Endodermal cell (in vitro differentiated cells): ENCODE data around the gene PHF5A. TPM values are rescaled to one million over a fixed set of nuclear protein-coding genes. Genes with fewer than 3 reads are reported as not detected.

Experiments used
- DNase-seq: peaks from one replicate; pipeline ENCODE4 v3.0.0-alpha.2; 2017
- H3K27ac ChIP-seq: 2 replicates; pipeline ENCODE4 v1.5.1; 2013; ENCODE audit warnings: mild to moderate bottlenecking, low read depth, low read length, moderate library complexity
- H3K27me3 ChIP-seq: 2 replicates; pipeline ENCODE4 v1.6.1; 2013; ENCODE audit warnings: mild to moderate bottlenecking, low read length, moderate library complexity; ENCODE audit not compliant: insufficient read depth, control insufficient read depth, poor library complexity, severe bottlenecking
- H3K36me3 ChIP-seq: 2 replicates; pipeline ENCODE4 v1.7.0; 2013; ENCODE audit warnings: mild to moderate bottlenecking, low read length, moderate library complexity; ENCODE audit not compliant: control insufficient read depth, insufficient read depth
- H3K4me1 ChIP-seq: one replicate; pipeline ENCODE4 v1.7.0; 2013; ENCODE audit warnings: low read length; ENCODE audit not compliant: control insufficient read depth, insufficient read depth
- H3K4me3 ChIP-seq: 2 replicates; pipeline ENCODE4 v1.5.1; 2013; ENCODE audit warnings: mild to moderate bottlenecking, low read length, moderate library complexity
- H3K9ac ChIP-seq: 2 replicates; pipeline ENCODE4 v1.6.1; 2013; ENCODE audit warnings: mild to moderate bottlenecking, low read length, moderate library complexity; ENCODE audit not compliant: poor library complexity, severe bottlenecking; ENCODE audit errors: extremely low read depth
- H3K9me3 ChIP-seq: 2 replicates; pipeline ENCODE4 v1.6.1; 2013; ENCODE audit warnings: mild to moderate bottlenecking, low read length, moderate library complexity; ENCODE audit not compliant: control insufficient read depth
- H3K27ac Mint-ChIP-seq: 2 replicates; pipeline ENCODE4 v1.8.0; 2020; ENCODE audit warnings: mixed read lengths
- H3K27me3 Mint-ChIP-seq: 2 replicates; pipeline ENCODE4 v1.8.0; 2021; ENCODE audit warnings: mild to moderate bottlenecking, mixed read lengths; ENCODE audit not compliant: insufficient read depth
- H3K36me3 Mint-ChIP-seq: 2 replicates; pipeline ENCODE4 v1.8.0; 2020; ENCODE audit warnings: low read depth, mixed read lengths
- H3K4me1 Mint-ChIP-seq: 2 replicates; pipeline ENCODE4 v1.8.0; 2020; ENCODE audit warnings: mixed read lengths
- H3K4me3 Mint-ChIP-seq: 2 replicates; pipeline ENCODE4 v1.8.0; 2020; ENCODE audit warnings: mild to moderate bottlenecking, moderate library complexity, mixed read lengths
- H3K9me3 Mint-ChIP-seq: 2 replicates; pipeline ENCODE4 v1.8.0; 2020; ENCODE audit warnings: mild to moderate bottlenecking, mixed read lengths
- CTCF ChIP-seq: fragments of 200-600 bp; sonication (generic); conservative IDR thresholded peaks from 2 replicates; pipeline ENCODE4 v1.5.0; 2021; ENCODE audit warnings: antibody characterized with exemption, mild to moderate bottlenecking
- WGBS, 2 experiments: methylation state at CpG; one replicate each; pipeline versions ENCODE4 v1.1.5 to v1.1.7; 2013; ENCODE audit warnings: missing lambda C conversion rate in 2 of 2, mixed read lengths in 1 of 2; ENCODE audit not compliant: insufficient coverage in 1 of 2, insufficient read length in 1 of 2; 5-methylcytosine and 5-hydroxymethylcytosine counted together
- total RNA-seq, 2 donors: library from RNA; stranded (reverse); fragmentation: NEBNext Ultra II Directional in 1 of 2; extraction: Animal tissue kit (Norgen Biotek cat#: 25700) in 1 of 2; gene quantifications; 2 replicates in 1 of 2; 3 replicates in 1 of 2; pipeline ENCODE4 v1.2.1, GENCODE V29; 2021

Gene PHF5A
- total RNA-seq, 2 donors from 2014 or later, result 71.0 to 80.8 TPM

DNA sequence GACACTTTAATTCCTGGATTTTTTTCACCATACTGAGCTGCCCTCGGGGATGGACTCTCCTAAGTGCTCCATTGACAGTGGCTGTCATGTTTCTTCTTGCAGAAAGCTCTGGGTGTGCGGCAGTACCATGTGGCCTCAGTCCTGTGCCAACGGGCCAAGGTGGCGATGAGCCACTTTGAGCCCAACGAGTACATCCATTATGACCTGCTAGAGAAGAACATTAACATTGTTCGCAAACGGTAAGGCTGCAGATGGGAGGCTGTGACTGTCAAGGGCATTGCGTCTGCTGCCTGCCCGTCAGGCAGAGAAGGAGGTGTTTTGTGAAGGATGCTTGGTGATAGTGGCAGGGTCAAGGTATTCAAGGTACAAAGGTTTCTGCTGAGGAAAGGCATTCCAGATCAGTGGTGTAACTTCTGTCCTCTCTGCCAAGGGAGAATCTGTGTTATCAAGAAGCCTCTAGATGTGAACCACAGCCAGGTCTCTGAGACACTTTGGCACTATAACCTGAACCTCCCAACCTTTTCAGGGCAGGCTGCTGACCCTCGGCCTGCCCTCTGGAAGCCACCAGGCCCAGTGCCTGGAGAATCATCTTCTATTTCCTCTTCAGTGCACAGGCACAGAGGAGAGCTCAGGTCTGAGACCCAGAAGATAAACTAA, 31.3 kb upstream of the PHF5A start:
- Mint-ChIP-seq H3K27me3 (no peaks in the 10 kb centered on the region), H3K4me1 (no peaks in the 10 kb centered on the region), H3K9me3 (no peaks in the 10 kb centered on the region), H3K36me3 (peaks cover 42% of the 10 kb centered on the region), H3K27ac (no peak overlapping the region), H3K4me3 (no peak overlapping the region)
- Histone ChIP-seq H3K9me3 (no peaks in the 10 kb centered on the region), H3K27me3 (no peaks in the 10 kb centered on the region), H3K27ac (no peak overlapping the region), H3K4me3 (no peak overlapping the region), H3K4me1 (no peaks in the 10 kb centered on the region), H3K36me3 (peaks cover 26% of the 10 kb centered on the region), H3K9ac (no peak overlapping the region)
- 95 to 97% methylated on average over 9 to 10 of the region's 10 CpGs for WGBS, 2 experiments
- no peak for TF ChIP-seq CTCF
- DNase-seq, result no peak

DNA sequence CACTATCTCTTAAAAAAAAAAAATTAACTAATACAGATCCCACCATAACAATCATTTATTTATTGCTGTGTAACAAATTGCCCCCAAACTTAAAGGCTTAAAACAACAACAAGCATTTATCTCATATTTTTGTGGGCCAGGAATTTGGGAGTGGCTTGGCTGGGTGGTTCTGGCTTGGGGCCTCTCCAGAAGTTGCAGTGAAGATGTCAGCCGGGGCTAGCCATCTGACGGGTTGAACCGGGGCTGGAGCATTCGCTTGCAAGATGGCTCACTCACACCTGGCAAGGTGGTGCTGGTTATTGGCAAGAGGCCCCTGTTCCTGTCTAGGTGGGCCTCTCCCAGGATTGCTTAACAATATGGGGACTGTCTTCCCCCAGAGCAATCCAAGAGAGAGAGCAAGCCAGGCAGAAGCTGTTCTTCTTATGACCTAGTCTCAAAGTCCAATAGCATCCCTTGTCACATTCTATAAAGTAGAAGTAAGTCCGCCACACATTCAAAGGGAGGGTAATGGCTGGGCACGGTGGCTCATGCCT, 29.9 kb upstream of the PHF5A start:
- H3K4me3 Mint-ChIP-seq, result no peak overlapping the region
- WGBS, 2 experiments, result 92 to 93% methylated on average over 6 of the region's 6 CpGs

GRCh38 chr22:41491374-41492100, 23.0 kb upstream of the PHF5A start:
- H3K27ac ChIP-seq, result peak overlapping the region; percentile 41
- no peaks in the 10 kb centered on the region for H3K27me3 Mint-ChIP-seq
- no peak overlapping the region for H3K4me3 Mint-ChIP-seq
- H3K9me3 ChIP-seq, result no peaks in the 10 kb centered on the region
- no peak overlapping the region for H3K9ac ChIP-seq
- H3K27ac Mint-ChIP-seq, result no peak overlapping the region
- H3K9me3 Mint-ChIP-seq, result no peaks in the 10 kb centered on the region
- TF ChIP-seq CTCF, result no peak
- H3K4me3 ChIP-seq, result no peak overlapping the region
- no peak for DNase-seq
- no peaks in the 10 kb centered on the region for H3K27me3 ChIP-seq
- peaks cover 6% of the 10 kb centered on the region for H3K4me1 Mint-ChIP-seq
- WGBS, 2 experiments, result 92 to 96% methylated on average over 3 to 5 of the region's 5 CpGs
- peaks cover 12% of the 10 kb centered on the region for H3K36me3 Mint-ChIP-seq
- H3K36me3 ChIP-seq, result no peaks in the 10 kb centered on the region
- H3K4me1 ChIP-seq, result no peaks in the 10 kb centered on the region

More for the DNA sequence above, 29.9 kb upstream of the PHF5A start:
- DNase-seq, result no peak
- H3K36me3 Mint-ChIP-seq, result peaks cover 36% of the 10 kb centered on the region
- Histone ChIP-seq H3K9ac (no peak overlapping the region), H3K27ac (no peak overlapping the region), H3K9me3 (no peaks in the 10 kb centered on the region), H3K4me1 (no peaks in the 10 kb centered on the region), H3K27me3 (no peaks in the 10 kb centered on the region), H3K4me3 (no peak overlapping the region), H3K36me3 (peaks cover 21% of the 10 kb centered on the region)
- TF ChIP-seq CTCF, result no peak
- H3K9me3 Mint-ChIP-seq, result no peaks in the 10 kb centered on the region
- no peaks in the 10 kb centered on the region for H3K27me3 Mint-ChIP-seq
- no peak overlapping the region for H3K27ac Mint-ChIP-seq
- H3K4me1 Mint-ChIP-seq, result no peaks in the 10 kb centered on the region
